ENCODE data around the gene OR2T12.

- TF ChIP-seq CTCF (IDR thresholded peaks at IDR 0.05) = no peak
- no peak for TF ChIP-seq POLR2A (IDR thresholded peaks at IDR 0.05)
Observed at GRCh38 chr1:248343451-248343850, 40.2 kb upstream of the OR2T12 start.

All from Peyer's patch (tissue), 4 donors.